Right lobe of liver (tissue), 6 donors: ENCODE measurements around the gene IGIP. TPM values are rescaled to one million over a fixed set of nuclear protein-coding genes. Genes with fewer than 3 reads are reported as not detected.

Experiments used
- ATAC-seq, 4 donors: fragments of 200-7000 bp; cut with Tn5 transposase; one replicate each; pipeline ENCODE4 v1.9.1; 2020; ENCODE audit warnings: mild to moderate bottlenecking in 4 of 4, moderate library complexity in 4 of 4
- DNase-seq, 3 donors: peaks; one replicate each; pipeline ENCODE4 v3.0.0-alpha.2; 2020
- H3K27ac ChIP-seq, 3 donors: fragments of 200-600 bp; one replicate each; pipeline ENCODE4 v1.8.0; 2022
- H3K27me3 ChIP-seq, 2 donors: fragments of 200-600 bp; one replicate each; pipeline ENCODE4 v1.8.0; 2022
- H3K36me3 ChIP-seq, 4 donors: fragments of 200-600 bp; sonication (generic) in 1 of 4; one replicate each; pipeline versions ENCODE4 v1.5.1 to v1.8.0; 2017 to 2022; ENCODE audit warnings: control low read depth in 1 of 4
- H3K4me1 ChIP-seq, 4 donors: fragments of 200-600 bp; sonication (generic) in 1 of 4; one replicate each; pipeline versions ENCODE4 v1.5.1 to v1.8.0; 2017 to 2022; ENCODE audit warnings: control low read depth in 1 of 4
- H3K4me3 ChIP-seq, 3 donors: fragments of 200-600 bp; one replicate each; pipeline ENCODE4 v1.8.0; 2022
- H3K9me3 ChIP-seq, 4 donors: fragments of 200-600 bp; sonication (generic) in 1 of 4; one replicate each; pipeline versions ENCODE4 v1.5.1 to v1.8.0; 2017 to 2022; ENCODE audit warnings: control low read depth in 1 of 4
- POLR2A ChIP-seq: fragments of 450-650 bp; IDR thresholded peaks from one replicate; pipeline ENCODE4 v1.6.1; 2017; ENCODE audit warnings: antibody characterized with exemption, mild to moderate bottlenecking
- WGBS: methylation state at CpG from one replicate; pipeline ENCODE4 v1.1.6; 2018; ENCODE audit warnings: low coverage, low lambda C conversion rate; ENCODE audit not compliant: insufficient coverage; ENCODE audit errors: missing lambda C conversion rate; 5-methylcytosine and 5-hydroxymethylcytosine counted together
- intact Hi-C, 2 donors: fragments of 100-400 bp; cut with DNase I; formaldehyde crosslinking; loops; one replicate each; pipeline versions ENCODE4 v1.11.2 to v1.14.1; 2022
- total RNA-seq, 6 experiments: library from RNA; depleted of rRNA in 2 of 6; stranded (reverse); fragments of >200 nt in 2 of 6; fragmentation: NEBNext Ultra II Directional in 3 of 6; extraction: Animal tissue kit (Norgen Biotek cat#: 25700) in 3 of 6; gene quantifications; one replicate each; pipeline versions ENCODE4 v1.1.0 to v1.2.4, GENCODE V29; 2016 to 2023
- TF ChIP-seq, protein P1 (sequence below), 4 donors: fragments of 200-600 bp in 3 of 4; fragments of 450-650 bp in 1 of 4; IDR thresholded peaks; one replicate each; pipeline versions ENCODE4 v1.5.1 to v1.8.0; 2016 to 2022; ENCODE audit warnings: antibody characterized with exemption in 4 of 4, mild to moderate bottlenecking in 2 of 4
- donor health status: DM: no; HTN: yes; CAD: no.
- donor health status: DM: no; HTN: no; CAD: no.
- donor health status: DM: no; HTN: no; CAD: no.
- donor health status: DM: no; HTN: yes; CAD: no.
- donor health status: DM: no; HTN: yes; CAD: no.

IGIP gene
- total RNA-seq, 6 experiments from 2014 or later, result 4.4 to 7.1 (median 6.5) TPM

- H3K27ac ChIP-seq, result peak overlapping the region in 1 of 3 donors; percentile 81
- H3K4me3 ChIP-seq, result peak overlapping the region; percentile 63 to 72 (median 71)
- H3K4me1 ChIP-seq, result peaks cover 0 to 43% (median 12%) of the 10 kb centered on the region in 4 donors
- TF ChIP-seq POLR2A, result no peak
- intact Hi-C loops, result no loop called here
- WGBS, result 0% methylated on average over 1 of the region's 1 CpG
- H3K9me3 ChIP-seq, result no peaks in the 10 kb centered on the region
- DNase-seq, result no peak
- H3K27me3 ChIP-seq, result no peaks in the 10 kb centered on the region
- no peak for ATAC-seq
- no peaks in the 10 kb centered on the region for H3K36me3 ChIP-seq
Observed at GRCh38 chr5:140115186-140115500, 10.6 kb upstream of the IGIP start.

GRCh38 chr5:140116716-140117115 lies 9.0 kb upstream of the IGIP start:
- TF ChIP-seq, protein P1, sequence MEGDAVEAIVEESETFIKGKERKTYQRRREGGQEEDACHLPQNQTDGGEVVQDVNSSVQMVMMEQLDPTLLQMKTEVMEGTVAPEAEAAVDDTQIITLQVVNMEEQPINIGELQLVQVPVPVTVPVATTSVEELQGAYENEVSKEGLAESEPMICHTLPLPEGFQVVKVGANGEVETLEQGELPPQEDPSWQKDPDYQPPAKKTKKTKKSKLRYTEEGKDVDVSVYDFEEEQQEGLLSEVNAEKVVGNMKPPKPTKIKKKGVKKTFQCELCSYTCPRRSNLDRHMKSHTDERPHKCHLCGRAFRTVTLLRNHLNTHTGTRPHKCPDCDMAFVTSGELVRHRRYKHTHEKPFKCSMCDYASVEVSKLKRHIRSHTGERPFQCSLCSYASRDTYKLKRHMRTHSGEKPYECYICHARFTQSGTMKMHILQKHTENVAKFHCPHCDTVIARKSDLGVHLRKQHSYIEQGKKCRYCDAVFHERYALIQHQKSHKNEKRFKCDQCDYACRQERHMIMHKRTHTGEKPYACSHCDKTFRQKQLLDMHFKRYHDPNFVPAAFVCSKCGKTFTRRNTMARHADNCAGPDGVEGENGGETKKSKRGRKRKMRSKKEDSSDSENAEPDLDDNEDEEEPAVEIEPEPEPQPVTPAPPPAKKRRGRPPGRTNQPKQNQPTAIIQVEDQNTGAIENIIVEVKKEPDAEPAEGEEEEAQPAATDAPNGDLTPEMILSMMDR (IDR thresholded peaks at IDR 0.05), result no peak
- TF ChIP-seq POLR2A, result no peak
- ATAC-seq, result no peak
- H3K36me3 ChIP-seq, result no peaks in the 10 kb centered on the region

DNA sequence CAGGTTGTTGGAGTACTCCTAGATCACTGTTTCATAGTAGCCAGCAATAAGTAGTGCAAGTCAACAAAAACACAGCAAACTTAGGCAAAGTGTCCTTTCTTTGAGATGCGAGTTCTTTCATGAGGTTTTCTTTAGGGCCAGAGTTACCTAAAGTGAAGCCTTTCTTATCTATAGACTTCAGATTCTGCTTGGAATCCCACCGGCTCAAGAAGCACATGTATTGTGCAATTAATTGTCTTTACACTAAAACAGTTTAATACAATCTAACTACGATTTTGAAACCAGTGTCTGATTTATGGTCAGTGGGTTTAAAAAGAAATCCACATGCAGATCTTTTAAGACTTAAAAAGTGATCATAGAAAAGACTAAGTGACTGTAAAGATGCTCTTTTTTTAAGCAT lies 8.2 kb upstream of the IGIP start:
- Histone ChIP-seq H3K27ac (no peak overlapping the region), H3K4me3 (no peak overlapping the region), H3K4me1 (peaks cover 0 to 42% (median 12%) of the 10 kb centered on the region in 4 donors)

More at GRCh38 chr5:140116716-140117115, 9.0 kb upstream of the IGIP start:
- no peak for DNase-seq
- no peak overlapping the region for H3K4me3 ChIP-seq
- no peaks in the 10 kb centered on the region for H3K9me3 ChIP-seq
- intact Hi-C loops, result no loop called here
- 65% methylated on average over 2 of the region's 2 CpGs for WGBS
- peaks cover 0 to 43% (median 12%) of the 10 kb centered on the region in 4 donors for H3K4me1 ChIP-seq
- no peaks in the 10 kb centered on the region for H3K27me3 ChIP-seq
- H3K27ac ChIP-seq, result no peak overlapping the region

GRCh38 chr5:140118302-140118936 lies 7.3 kb upstream of the IGIP start:
- no peak for DNase-seq
- H3K9me3 ChIP-seq, result no peaks in the 10 kb centered on the region
- no peak overlapping the region for H3K4me3 ChIP-seq
- ATAC-seq, result no peak
- 57% methylated on average over 3 of the region's 3 CpGs for WGBS
- TF ChIP-seq, protein P1 (IDR thresholded peaks at IDR 0.05), result no peak
- TF ChIP-seq POLR2A, result no peak
- no peaks in the 10 kb centered on the region for H3K27me3 ChIP-seq
- peaks cover 0 to 41% (median 12%) of the 10 kb centered on the region in 4 donors for H3K4me1 ChIP-seq
- H3K27ac ChIP-seq, result no peak overlapping the region
- no peaks in the 10 kb centered on the region for H3K36me3 ChIP-seq
- intact Hi-C loops, result no loop called here

More for the DNA sequence above, 8.2 kb upstream of the IGIP start:
- no peaks in the 10 kb centered on the region for H3K9me3 ChIP-seq
- 63% methylated on average over 3 of the region's 3 CpGs for WGBS
- H3K36me3 ChIP-seq, result no peaks in the 10 kb centered on the region
- no peak for DNase-seq
- no peak for TF ChIP-seq POLR2A
- TF ChIP-seq, protein P1 (IDR thresholded peaks at IDR 0.05), result no peak
- intact Hi-C loops, result no loop called here
- H3K27me3 ChIP-seq, result no peaks in the 10 kb centered on the region
- ATAC-seq, result no peak

- H3K27me3 ChIP-seq, result no peaks in the 10 kb centered on the region
- H3K4me3 ChIP-seq, result no peak overlapping the region
- DNase-seq (no peak), ATAC-seq (peak; percentile 30 to 88 (median 47))
- intact Hi-C loops, result no loop called here
- H3K36me3 ChIP-seq, result no peaks in the 10 kb centered on the region
- no peak overlapping the region for H3K27ac ChIP-seq
- peaks cover 0 to 23% (median 0%) of the 10 kb centered on the region in 4 donors for H3K4me1 ChIP-seq
- no peaks in the 10 kb centered on the region for H3K9me3 ChIP-seq
- WGBS, result 51% methylated on average over 5 of the region's 6 CpGs
- TF ChIP-seq, protein P1 (IDR thresholded peaks at IDR 0.05), result no peak
- no peak for TF ChIP-seq POLR2A
Observed at GRCh38 chr5:140126315-140127012, 727 bp downstream of the IGIP start.
